H1 (cell line): ENCODE measurements around the gene MCHR1. TPM values are rescaled to one million over a fixed set of nuclear protein-coding genes. Genes with fewer than 3 reads are reported as not detected.

Experiments used
- CTCF ChIA-PET: fragments of 300-600 bp; sonication (Branson Sonifier 250); formaldehyde crosslinking; loops from one replicate; lab custom pipeline; 2021; ENCODE audit not compliant: partially characterized antibody; lab: Charles Lee
- POLR2A ChIA-PET: fragments of 300-600 bp; sonication (Branson Sonifier 250); formaldehyde crosslinking; loops from one replicate; lab custom pipeline; 2021; ENCODE audit warnings: inconsistent platforms; ENCODE audit not compliant: partially characterized antibody; lab: Charles Lee
- DNase-seq, 2 experiments: peaks; one replicate each; pipeline versions ENCODE4 v3.0.0 to v3.0.0-alpha.2; 2010 to 2022; ENCODE audit warnings: low spot score in 2 of 2, low read depth in 1 of 2, mixed read lengths in 1 of 2
- FAIRE-seq: peaks from 2 replicates; lab custom pipeline; 2011; peaks lifted over from hg19 to GRCh38; lab: Jason Lieb, UNC
- H2AFZ ChIP-seq: 2 replicates; pipeline ENCODE4 v1.8.1; 2012; ENCODE audit warnings: low read length, inconsistent platforms
- H2AK5ac ChIP-seq: 2 replicates; pipeline ENCODE4 v1.6.1; 2013; ENCODE audit warnings: low read depth, low read length
- H2BK120ac ChIP-seq: replicated peaks from 2 replicates; pipeline ENCODE3; 2013; ENCODE audit warnings: low read depth, low read length, inconsistent platforms
- H2BK12ac ChIP-seq: 2 replicates; pipeline ENCODE4 v1.6.1; 2013; ENCODE audit warnings: low read depth, low read length
- H2BK15ac ChIP-seq: 2 replicates; pipeline ENCODE4 v1.6.1; 2013; ENCODE audit warnings: low read length
- H2BK20ac ChIP-seq: 2 replicates; pipeline ENCODE4 v1.6.1; 2013; ENCODE audit warnings: low read length
- H2BK5ac ChIP-seq: 2 replicates; pipeline ENCODE4 v1.6.1; 2013; ENCODE audit warnings: low read depth, low read length
- H3K14ac ChIP-seq: 2 replicates; pipeline ENCODE4 v1.6.1; 2013; ENCODE audit warnings: inconsistent platforms; ENCODE audit not compliant: insufficient read length
- H3K18ac ChIP-seq: 2 replicates; pipeline ENCODE4 v1.6.1; 2013; ENCODE audit warnings: low read length; ENCODE audit errors: extremely low read depth
- H3K23ac ChIP-seq: 2 replicates; pipeline ENCODE4 v1.6.1; 2013; ENCODE audit warnings: inconsistent platforms; ENCODE audit not compliant: insufficient read length
- H3K23me2 ChIP-seq: 2 replicates; pipeline ENCODE4 v1.6.1; 2013; ENCODE audit warnings: low read depth, low read length
- H3K27ac ChIP-seq: 2 replicates; pipeline ENCODE4 v1.6.1; 2011; ENCODE audit warnings: low read depth, low read length, inconsistent platforms
- H3K27me3 ChIP-seq, 4 experiments: replicated peaks in 1 of 4; 1 replicate in 1 of 4; 2 replicates in 3 of 4; pipeline versions ENCODE4 v1.6.1 to v1.8.1; 2011 to 2013; ENCODE audit warnings: low read length in 3 of 4, mild to moderate bottlenecking in 3 of 4, inconsistent platforms in 2 of 4, mixed read lengths in 2 of 4, moderate library complexity in 1 of 4; ENCODE audit not compliant: control insufficient read depth in 3 of 4, insufficient read depth in 3 of 4; ENCODE audit errors: extremely low read depth in 1 of 4
- H3K36me3 ChIP-seq, 4 experiments: 2 replicates each; pipeline versions ENCODE4 v1.6.1 to v1.8.1; 2011 to 2013; ENCODE audit warnings: mild to moderate bottlenecking in 4 of 4, low read length in 3 of 4, moderate library complexity in 2 of 4, control low read depth in 1 of 4, inconsistent platforms in 1 of 4; ENCODE audit not compliant: insufficient read depth in 4 of 4, control insufficient read depth in 2 of 4
- H3K4ac ChIP-seq: replicated peaks from 2 replicates; pipeline ENCODE3; 2013; ENCODE audit warnings: low read length, low read depth, mixed read lengths, inconsistent platforms; ENCODE audit not compliant: insufficient read length
- H3K4me1 ChIP-seq, 4 experiments: replicated peaks in 1 of 4; 1 replicate in 1 of 4; 2 replicates in 3 of 4; pipeline versions ENCODE4 v1.6.1 to v1.8.1; 2011 to 2013; ENCODE audit warnings: low read length in 3 of 4, inconsistent platforms in 2 of 4, mixed read lengths in 1 of 4; ENCODE audit not compliant: insufficient read depth in 4 of 4, control insufficient read depth in 3 of 4
- H3K4me2 ChIP-seq, 2 experiments: 2 replicates each; pipeline versions ENCODE4 v1.6.1 to v1.8.1; 2011 to 2013; ENCODE audit warnings: low read depth in 2 of 2, low read length in 2 of 2, control low read depth in 1 of 2, inconsistent platforms in 1 of 2, mild to moderate bottlenecking in 1 of 2; ENCODE audit not compliant: insufficient read depth in 1 of 2
- H3K4me3 ChIP-seq, 4 experiments: fragments of 200-600, 300-600 bp in 1 of 4; sonication (generic), shearing (Covaris generic), sonication (Bioruptor Twin) in 1 of 4; 2 replicates each; pipeline versions ENCODE4 v1.5.1 to v1.8.1; 2011 to 2016; ENCODE audit warnings: low read length in 4 of 4, low read depth in 3 of 4, control low read depth in 2 of 4, inconsistent platforms in 2 of 4, mild to moderate bottlenecking in 2 of 4, mixed read lengths in 1 of 4, moderate library complexity in 1 of 4; ENCODE audit not compliant: insufficient read depth in 2 of 4; ENCODE audit errors: extremely low read depth in 1 of 4
- H3K56ac ChIP-seq: replicated peaks from 2 replicates; pipeline ENCODE3; 2013; ENCODE audit warnings: low read depth, mild to moderate bottlenecking, mixed read lengths, low read length, inconsistent platforms; ENCODE audit not compliant: insufficient read length
- H3K79me1 ChIP-seq: 2 replicates; pipeline ENCODE4 v1.6.1; 2013; ENCODE audit warnings: low read depth, low read length, control low read depth
- H3K79me2 ChIP-seq, 2 experiments: 2 replicates each; pipeline versions ENCODE4 v1.6.1 to v1.8.1; 2012 to 2013; ENCODE audit warnings: low read length in 2 of 2, mild to moderate bottlenecking in 2 of 2, inconsistent platforms in 1 of 2; ENCODE audit not compliant: insufficient read depth in 2 of 2, control insufficient read depth in 1 of 2
- H3K9ac ChIP-seq, 4 experiments: replicated peaks in 1 of 4; 1 replicate in 1 of 4; 2 replicates in 3 of 4; pipeline versions ENCODE4 v1.6.1 to v1.8.1; 2011 to 2013; ENCODE audit warnings: low read depth in 3 of 4, low read length in 3 of 4, control low read depth in 2 of 4, mild to moderate bottlenecking in 2 of 4, moderate library complexity in 2 of 4, inconsistent platforms in 1 of 4; ENCODE audit errors: extremely low read depth in 1 of 4
- H3K9me3 ChIP-seq, 2 experiments: 2 replicates each; pipeline versions ENCODE4 v1.6.1 to v1.8.1; 2012 to 2013; ENCODE audit warnings: mild to moderate bottlenecking in 2 of 2, moderate library complexity in 2 of 2, control low read depth in 1 of 2, inconsistent platforms in 1 of 2, low read depth in 1 of 2, low read length in 1 of 2, mixed read lengths in 1 of 2; ENCODE audit not compliant: insufficient read depth in 2 of 2
- H4K20me1 ChIP-seq, 2 experiments: replicated peaks in 1 of 2; 2 replicates each; pipeline versions ENCODE3 to v1.8.1; 2011 to 2013; ENCODE audit warnings: inconsistent platforms in 2 of 2, low read length in 2 of 2, mild to moderate bottlenecking in 1 of 2; ENCODE audit not compliant: insufficient read depth in 2 of 2, control insufficient read depth in 1 of 2
- H4K5ac ChIP-seq: 2 replicates; pipeline ENCODE4 v1.6.1; 2013; ENCODE audit warnings: low read length, low read depth, mixed read lengths, inconsistent platforms; ENCODE audit not compliant: insufficient read length
- H4K8ac ChIP-seq: 2 replicates; pipeline ENCODE4 v1.8.0; 2013; ENCODE audit warnings: mild to moderate bottlenecking, moderate library complexity, low read length, inconsistent platforms; ENCODE audit not compliant: insufficient read depth; ENCODE audit errors: extremely low read depth
- H4K91ac ChIP-seq: replicated peaks from 2 replicates; pipeline ENCODE3; 2013; ENCODE audit warnings: low read length, mixed read lengths, inconsistent platforms; ENCODE audit not compliant: insufficient read length
- NANOG ChIP-seq: IDR thresholded peaks from 2 replicates; pipeline ENCODE4 v1.6.1; 2011; ENCODE audit warnings: low read length, low read depth, mild to moderate bottlenecking, inconsistent platforms; ENCODE audit not compliant: insufficient read depth, poor library complexity, severe bottlenecking
- WGBS, 2 experiments: shearing (Covaris generic) in 1 of 2; methylation state at CpG; one replicate each; pipeline versions ENCODE4 v1.1.6 to v1.1.7; 2013 to 2015; ENCODE audit warnings: low lambda C conversion rate in 2 of 2, mixed read lengths in 2 of 2, inconsistent platforms in 1 of 2, low coverage in 1 of 2, missing lambda C conversion rate in 1 of 2; ENCODE audit not compliant: insufficient replicate concordance in 2 of 2, insufficient coverage in 1 of 2, insufficient read length in 1 of 2; ENCODE audit errors: extremely low coverage in 1 of 2, missing lambda C conversion rate in 1 of 2; 5-methylcytosine and 5-hydroxymethylcytosine counted together
- polyA plus RNA-seq, 7 experiments: library from polyadenylated mRNA; depleted of rRNA in 3 of 7; stranded (reverse) in 5 of 7; unstranded in 2 of 7; fragments of >200 nt in 5 of 7; fragments of 200-250 nt in 2 of 7; gene quantifications; 1 replicate in 5 of 7; 2 replicates in 1 of 7; 4 replicates in 1 of 7; pipeline versions ENCODE4 v1.2.1 to v1.2.3, GENCODE V29; 2011 to 2013; ENCODE audit warnings: missing spikeins in 2 of 7, mixed read lengths in 2 of 7
- total RNA-seq: library from RNA; stranded (reverse); fragmentation: NEBNext Ultra II Directional; extraction: Animal tissue kit (Norgen Biotek cat#: 25700); gene quantifications from 2 replicates; pipeline ENCODE4 v1.2.1, GENCODE V29; 2021
- TF ChIP-seq, protein P1 (sequence below), 3 experiments: IDR thresholded peaks; 1 replicate in 2 of 3; 2 replicates in 1 of 3; pipeline versions ENCODE4 v1.5.1 to v1.6.1; 2011; ENCODE audit warnings: low read length in 3 of 3, mild to moderate bottlenecking in 3 of 3, inconsistent platforms in 2 of 3, low read depth in 1 of 3, moderate library complexity in 1 of 3; ENCODE audit not compliant: insufficient read depth in 1 of 3; ENCODE audit errors: control extremely low read depth in 1 of 3

The MCHR1 gene
- total and polyA plus RNA-seq, 2 of the 8 experiments (the other 6 are each of a cell fraction or from before 2014, with no cell fraction given) = 0.91 to 7.6 TPM

DNA sequence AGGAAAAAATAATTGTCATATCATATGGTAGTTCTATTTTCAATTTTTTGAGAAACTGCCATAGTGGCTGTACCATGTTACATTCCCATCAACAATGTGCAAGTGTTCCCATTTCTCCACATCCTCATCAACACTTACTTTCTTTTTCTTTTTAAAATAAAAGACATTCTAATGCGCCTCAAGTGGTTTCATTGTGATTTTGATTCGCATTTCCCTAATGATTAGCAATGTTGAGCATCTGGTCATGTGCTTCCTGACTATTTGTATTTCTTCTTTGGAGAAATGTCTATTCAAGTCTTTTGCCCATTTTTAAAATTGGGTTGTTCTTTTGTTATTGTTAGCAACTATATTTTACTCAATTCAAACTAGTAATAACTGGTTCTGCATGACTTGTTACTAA, 8.4 kb downstream of the MCHR1 start:
- Histone ChIP-seq H3K79me2 (no peaks in the 10 kb centered on the region), H3K23ac (no peak overlapping the region), H3K27ac (no peak overlapping the region), H3K23me2 (peaks cover 7% of the 10 kb centered on the region; the same call in 1 of the 2 replicates), H3K9me3 (no peaks in the 10 kb centered on the region), H3K14ac (no peak overlapping the region), H3K9ac (no peak overlapping the region), H3K4me3 (no peak overlapping the region), H4K8ac (no peak overlapping the region), H3K4me1 (peaks cover 6 to 21% (median 13%) of the 10 kb centered on the region in 4 experiments), H2BK120ac (no peak overlapping the region), H2BK20ac (no peak overlapping the region), H3K79me1 (no peaks in the 10 kb centered on the region), H2BK15ac (no peak overlapping the region), H4K5ac (peak overlapping the region; percentile 44), H3K18ac (no peak overlapping the region), H3K36me3 (no peaks in the 10 kb centered on the region), H2AFZ (no peak overlapping the region), H4K20me1 (no peaks in the 10 kb centered on the region), H3K4me2 (no peak overlapping the region), H2BK12ac (no peak overlapping the region), H3K4ac (no peak overlapping the region), H3K27me3 (no peaks in the 10 kb centered on the region), H2BK5ac (no peak overlapping the region), H3K56ac (no peak overlapping the region), H2AK5ac (no peak overlapping the region), H4K91ac (no peak overlapping the region)
- DNase-seq (no peak), FAIRE-seq (no peak)
- TF ChIP-seq, protein P1, sequence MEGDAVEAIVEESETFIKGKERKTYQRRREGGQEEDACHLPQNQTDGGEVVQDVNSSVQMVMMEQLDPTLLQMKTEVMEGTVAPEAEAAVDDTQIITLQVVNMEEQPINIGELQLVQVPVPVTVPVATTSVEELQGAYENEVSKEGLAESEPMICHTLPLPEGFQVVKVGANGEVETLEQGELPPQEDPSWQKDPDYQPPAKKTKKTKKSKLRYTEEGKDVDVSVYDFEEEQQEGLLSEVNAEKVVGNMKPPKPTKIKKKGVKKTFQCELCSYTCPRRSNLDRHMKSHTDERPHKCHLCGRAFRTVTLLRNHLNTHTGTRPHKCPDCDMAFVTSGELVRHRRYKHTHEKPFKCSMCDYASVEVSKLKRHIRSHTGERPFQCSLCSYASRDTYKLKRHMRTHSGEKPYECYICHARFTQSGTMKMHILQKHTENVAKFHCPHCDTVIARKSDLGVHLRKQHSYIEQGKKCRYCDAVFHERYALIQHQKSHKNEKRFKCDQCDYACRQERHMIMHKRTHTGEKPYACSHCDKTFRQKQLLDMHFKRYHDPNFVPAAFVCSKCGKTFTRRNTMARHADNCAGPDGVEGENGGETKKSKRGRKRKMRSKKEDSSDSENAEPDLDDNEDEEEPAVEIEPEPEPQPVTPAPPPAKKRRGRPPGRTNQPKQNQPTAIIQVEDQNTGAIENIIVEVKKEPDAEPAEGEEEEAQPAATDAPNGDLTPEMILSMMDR (IDR thresholded peaks at IDR 0.05; ENCODE audit: control extremely low read depth in 1 of 3, insufficient read depth in 1 of 3, low read depth in 1 of 3, low read length in 3 of 3) = no peak
- TF ChIP-seq NANOG = peak; percentile 36
- ChIA-PET POLR2A (interaction anchor here (0.7 to 0.9 kb wide), 3 partner anchors 16 to 66 kb away, joined by 3 to 6 read pairs (median 3); no protein-coding TSS in a partner anchor), CTCF (interaction anchor here (0.6 to 1.4 kb wide), 3 partner anchors 34 to 473 kb away, joined by 4 to 5 read pairs (median 5); no protein-coding TSS in a partner anchor)
- 59% methylated on average over 2 of the region's 2 CpGs; no CpG with 5 or more reads in 1 of the 2 experiments for WGBS, 2 experiments
